Colonic mucosa (tissue), 4 donors: Measurements from ENCODE around the gene KCNJ2. TPM values are rescaled to one million over a fixed set of nuclear protein-coding genes. Genes with fewer than 3 reads are reported as not detected.

ENCODE experiments used
- DNase-seq: peaks from one replicate; pipeline ENCODE4 v3.0.0-alpha.2; 2020
- H3K27ac ChIP-seq: fragments of 200-600 bp; one replicate; pipeline ENCODE4 v1.8.0; 2021
- H3K27me3 ChIP-seq: fragments of 200-600 bp; one replicate; pipeline ENCODE4 v1.8.0; 2021
- H3K36me3 ChIP-seq: fragments of 200-600 bp; one replicate; pipeline ENCODE4 v1.8.0; 2021
- H3K4me1 ChIP-seq: fragments of 200-600 bp; one replicate; pipeline ENCODE4 v1.8.0; 2021; ENCODE audit warnings: mild to moderate bottlenecking
- H3K4me3 ChIP-seq: fragments of 200-600 bp; one replicate; pipeline ENCODE4 v1.8.0; 2021
- H3K9ac ChIP-seq, 2 donors: one replicate each; pipeline ENCODE4 v1.7.0; 2013; ENCODE audit warnings: control low read depth in 2 of 2, low read depth in 2 of 2, low read length in 2 of 2
- H3K9me3 ChIP-seq: fragments of 200-600 bp; one replicate; pipeline ENCODE4 v1.8.0; 2021
- CTCF ChIP-seq: fragments of 200-600 bp; IDR thresholded peaks from one replicate; pipeline ENCODE4 v1.8.0; 2022; ENCODE audit warnings: antibody characterized with exemption, mild to moderate bottlenecking
- intact Hi-C: fragments of 100-400 bp; cut with DNase I; formaldehyde crosslinking; loops from one replicate; pipeline ENCODE4 v1.14.1; 2022
- total RNA-seq, 2 donors: library from RNA; stranded (reverse); fragmentation: NEBNext Ultra II Directional in 1 of 2; extraction: Animal tissue kit (Norgen Biotek cat#: 25700) in 1 of 2; gene quantifications; one replicate each; pipeline ENCODE4 v1.2.1, GENCODE V29; 2021
- donor health status: healthy.
- donor health status: DM: no; HTN: no; CAD: no.
- donor health status: DM: no; HTN: no; CAD: no.

Gene KCNJ2
- total RNA-seq, 2 donors from 2014 or later = 7.4 to 18.2 TPM

- Histone ChIP-seq H3K4me1 (no peaks in the 10 kb centered on the region), H3K27me3 (no peaks in the 10 kb centered on the region), H3K27ac (no peak overlapping the region), H3K36me3 (no peaks in the 10 kb centered on the region), H3K4me3 (no peak overlapping the region), H3K9me3 (no peaks in the 10 kb centered on the region), H3K9ac (no peak overlapping the region)
- no peak for DNase-seq
- TF ChIP-seq CTCF = no peak
- intact Hi-C loops = no loop called here
Observed at GRCh38 chr17:70207184-70207583, 37.9 kb downstream of the KCNJ2 start.

GRCh38 chr17:70208080-70208794, 38.9 kb downstream of the KCNJ2 start:
- no peaks in the 10 kb centered on the region for H3K27me3 ChIP-seq
- no peak for DNase-seq
- intact Hi-C loops = no loop called here
- H3K9me3 ChIP-seq = no peaks in the 10 kb centered on the region
- no peak overlapping the region for H3K4me3 ChIP-seq
- peak overlapping the region; percentile 8 for H3K27ac ChIP-seq
- H3K36me3 ChIP-seq = no peaks in the 10 kb centered on the region
- TF ChIP-seq CTCF = no peak
- H3K9ac ChIP-seq = no peak overlapping the region
- no peaks in the 10 kb centered on the region for H3K4me1 ChIP-seq

GRCh38 chr17:70208825-70209555, 39.7 kb downstream of the KCNJ2 start:
- H3K27me3 ChIP-seq = no peaks in the 10 kb centered on the region
- no peak for TF ChIP-seq CTCF
- peak overlapping the region; percentile 8 for H3K27ac ChIP-seq
- no peaks in the 10 kb centered on the region for H3K4me1 ChIP-seq
- no peak overlapping the region for H3K4me3 ChIP-seq
- no peak overlapping the region for H3K9ac ChIP-seq
- no peaks in the 10 kb centered on the region for H3K36me3 ChIP-seq
- intact Hi-C loops = no loop called here
- no peak for DNase-seq
- no peaks in the 10 kb centered on the region for H3K9me3 ChIP-seq

- Histone ChIP-seq H3K9ac (no peak overlapping the region), H3K27ac (no peak overlapping the region), H3K9me3 (no peaks in the 10 kb centered on the region), H3K36me3 (no peaks in the 10 kb centered on the region), H3K4me1 (no peaks in the 10 kb centered on the region), H3K4me3 (no peak overlapping the region), H3K27me3 (no peaks in the 10 kb centered on the region)
- DNase-seq = no peak
- TF ChIP-seq CTCF = no peak
- intact Hi-C loops = no loop called here
Observed at GRCh38 chr17:70215656-70216055, 46.3 kb downstream of the KCNJ2 start.

- H3K27ac ChIP-seq = no peak overlapping the region
- TF ChIP-seq CTCF = no peak
- DNase-seq = no peak
- H3K36me3 ChIP-seq = no peaks in the 10 kb centered on the region
- H3K4me1 ChIP-seq = no peaks in the 10 kb centered on the region
- intact Hi-C loops = no loop called here
- no peak overlapping the region for H3K9ac ChIP-seq
- H3K9me3 ChIP-seq = no peaks in the 10 kb centered on the region
- H3K27me3 ChIP-seq = no peaks in the 10 kb centered on the region
- H3K4me3 ChIP-seq = no peak overlapping the region
Observed at GRCh38 chr17:70217571-70217970, 48.2 kb downstream of the KCNJ2 start.
